Measurements from ENCODE around the gene ATXN1.
"Not testable (repeated sequence)": the region's sequence is repeated elsewhere in the genome, so short reads cannot be mapped to it uniquely, and the experiment has no call there.

The ATXN1 gene

DNA sequence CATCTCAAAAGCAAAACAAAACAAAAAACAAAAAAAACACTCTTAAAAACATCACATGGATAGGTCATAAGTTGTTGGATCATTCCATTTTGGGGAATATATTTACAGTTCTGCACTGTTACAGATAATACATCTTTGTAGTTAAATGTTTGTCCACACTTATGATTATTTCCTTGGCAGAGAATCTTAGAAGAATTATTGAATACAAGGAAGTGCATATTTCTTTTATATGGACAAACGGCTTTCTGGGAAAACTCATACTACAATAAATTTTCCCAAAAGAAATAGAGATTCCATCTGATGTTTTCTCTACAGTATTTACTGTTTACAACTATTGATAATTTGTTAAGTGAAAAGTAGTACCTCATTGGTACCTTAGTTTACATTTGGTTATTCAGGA is 489.1 kb downstream of the ATXN1 start:
- DNase-seq: no peak

DNA sequence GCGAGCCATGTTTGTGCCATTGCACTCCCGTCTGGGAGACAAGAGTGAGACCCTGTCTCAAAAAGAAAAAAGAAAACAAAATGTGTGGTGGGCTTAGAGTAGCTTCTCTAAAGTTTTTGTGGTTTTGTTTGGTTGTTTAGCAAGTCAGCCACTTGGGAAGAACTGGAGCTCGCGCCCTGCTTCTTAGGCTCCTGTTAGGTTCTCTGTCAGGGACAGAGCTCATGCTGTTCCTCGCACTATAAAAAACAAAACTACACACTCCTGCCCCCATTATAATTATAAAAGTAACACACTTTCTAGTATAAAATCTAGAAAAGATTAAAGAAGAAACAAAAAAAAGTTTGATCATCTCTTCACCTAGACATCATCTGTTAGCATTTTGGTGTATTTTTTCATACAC is 489.8 kb downstream of the ATXN1 start:
- no peak for DNase-seq

DNA sequence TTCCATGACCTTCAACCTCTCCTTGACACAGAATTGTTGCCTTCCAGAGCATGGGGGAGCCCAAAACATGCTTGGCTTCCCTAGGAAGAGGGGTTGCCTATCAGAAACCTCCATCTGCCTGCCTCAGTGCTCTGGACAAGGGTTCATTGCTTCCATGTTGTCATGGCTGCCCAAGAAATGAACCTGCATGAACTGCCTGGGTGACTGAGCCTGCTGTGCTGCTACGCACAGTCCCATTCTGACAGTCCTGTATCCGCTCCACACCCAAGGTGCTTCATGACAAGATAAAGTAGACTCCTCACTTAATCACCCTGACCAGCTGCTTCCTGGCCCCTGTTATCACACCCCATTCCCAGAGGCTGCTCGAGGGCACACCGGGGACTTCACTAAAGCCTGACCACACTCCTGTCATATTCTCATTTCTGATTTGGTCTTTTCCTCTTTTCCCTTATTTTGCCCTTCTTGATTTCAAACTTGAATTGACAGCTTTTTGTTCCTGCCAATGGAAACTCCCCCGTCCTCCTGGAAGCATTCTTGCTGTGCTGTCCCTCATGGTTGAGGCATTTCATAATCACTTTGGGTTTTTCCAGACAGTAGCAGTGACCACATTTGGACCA is 491.0 kb downstream of the ATXN1 start:
- DNase-seq: no peak

DNA sequence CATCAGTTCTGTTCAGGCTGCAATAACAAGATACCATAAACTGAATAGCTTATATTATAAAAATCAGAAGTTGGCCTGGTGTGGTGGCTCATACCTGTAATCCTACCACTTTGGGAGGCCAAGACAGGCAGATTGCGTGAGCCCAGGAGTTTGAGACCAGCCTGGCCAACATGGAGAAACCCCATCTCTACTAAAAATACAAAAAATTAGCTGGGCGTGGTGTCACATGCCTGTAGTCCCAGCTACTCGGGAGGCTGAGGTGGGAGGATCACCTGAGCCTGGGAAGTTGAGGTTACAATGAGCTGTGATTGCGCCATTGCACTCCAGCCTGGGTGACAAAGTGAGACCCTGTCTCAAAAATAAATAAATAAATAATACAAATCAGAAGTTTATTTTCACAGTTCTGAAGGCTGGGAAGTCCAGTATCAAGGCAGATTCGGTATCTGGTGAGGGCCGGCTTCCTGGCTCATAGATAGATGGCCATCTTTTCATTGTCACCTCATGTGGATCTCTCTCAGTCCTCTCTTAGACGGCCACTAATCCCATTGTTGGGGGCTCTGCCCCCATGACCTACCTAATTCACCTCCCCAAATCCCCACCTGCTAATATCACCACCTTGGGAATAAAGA is 491.7 kb downstream of the ATXN1 start:
- not testable (repeated sequence) for DNase-seq

DNA sequence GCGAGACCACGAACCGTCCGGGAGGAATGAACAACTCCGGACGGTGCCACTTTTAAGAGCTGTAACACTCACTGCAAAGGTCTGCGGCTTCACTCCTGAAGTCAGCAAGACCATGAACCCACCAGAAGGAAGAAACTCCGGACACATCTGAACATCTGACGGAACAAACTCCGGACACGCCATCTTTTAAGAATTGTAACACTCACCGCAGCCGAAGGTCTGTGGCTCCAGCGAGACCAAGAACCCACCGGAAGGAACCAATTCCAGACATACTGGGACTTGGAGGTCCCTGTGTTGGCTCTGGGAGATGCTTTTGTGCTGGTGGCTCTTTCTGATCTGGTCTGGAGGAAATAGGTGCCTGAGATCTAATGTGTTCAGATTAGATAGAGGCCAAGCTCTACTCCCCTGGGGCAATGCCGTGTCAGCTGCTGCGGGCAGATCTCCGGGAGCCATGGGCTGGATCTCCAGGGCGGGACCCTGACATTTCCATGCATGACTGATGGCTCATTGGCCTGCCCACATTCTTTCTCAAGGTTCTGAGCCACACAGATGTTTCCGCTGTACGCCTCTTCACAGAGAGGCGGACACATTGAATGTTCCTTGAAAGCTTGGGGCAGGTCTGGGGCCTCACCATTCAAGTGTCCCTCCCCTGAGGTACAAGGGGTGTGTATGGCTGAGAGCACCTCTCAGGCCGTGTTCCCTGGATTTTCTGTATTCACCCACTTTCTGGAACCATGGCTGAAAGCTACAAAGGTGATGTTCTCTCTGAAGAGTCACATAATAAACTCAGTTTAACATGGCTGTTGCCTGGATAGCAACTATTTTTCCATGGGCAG is 493.6 kb downstream of the ATXN1 start:
- DNase-seq: no peak

DNA sequence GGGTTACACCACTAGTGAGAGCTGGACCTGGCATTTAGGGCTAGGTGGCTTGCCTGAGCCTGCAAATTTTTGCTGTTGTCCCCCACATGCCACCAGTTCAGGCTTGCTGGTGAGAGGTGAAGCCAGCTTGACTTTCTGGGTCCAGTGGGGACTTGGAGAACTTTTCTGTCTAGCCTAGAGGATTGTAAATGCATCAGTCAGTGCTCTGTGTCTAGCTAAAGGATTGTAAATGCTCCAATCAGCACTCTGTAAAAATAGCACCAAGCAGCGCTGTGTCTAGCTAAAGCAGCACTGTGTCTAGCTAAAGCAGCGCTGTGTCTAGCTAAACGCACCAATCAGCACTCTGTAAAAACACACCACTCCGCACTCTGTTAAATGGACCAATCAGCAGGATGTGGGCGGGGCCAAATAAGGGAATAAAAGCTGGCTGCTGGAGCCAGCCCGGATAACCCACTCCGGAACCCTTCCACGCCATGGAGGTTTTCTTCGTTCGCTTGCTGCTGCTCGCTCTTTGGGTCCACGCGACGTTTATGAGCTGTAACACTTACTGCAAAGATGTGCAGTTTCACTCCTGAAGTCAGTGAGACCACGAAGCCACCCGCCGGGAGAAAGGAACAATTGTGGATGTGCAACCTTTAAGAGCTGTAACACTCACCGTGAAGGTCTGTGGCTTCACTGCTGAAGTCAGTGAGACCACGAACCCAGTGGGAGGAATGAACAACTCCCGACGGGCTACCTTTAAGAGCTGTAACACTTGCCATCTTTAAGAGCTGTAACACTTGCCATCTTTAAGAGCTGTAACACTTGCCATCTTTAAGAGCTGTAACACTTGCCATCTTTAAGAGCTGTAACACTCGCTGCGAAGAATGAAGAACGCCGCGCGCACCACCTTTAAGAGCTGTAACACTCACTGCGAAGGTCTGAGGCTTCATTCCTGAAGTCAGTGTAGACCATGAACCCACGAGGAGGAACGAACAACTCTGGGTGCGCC is 495.6 kb downstream of the ATXN1 start:
- no peak for DNase-seq

DNA sequence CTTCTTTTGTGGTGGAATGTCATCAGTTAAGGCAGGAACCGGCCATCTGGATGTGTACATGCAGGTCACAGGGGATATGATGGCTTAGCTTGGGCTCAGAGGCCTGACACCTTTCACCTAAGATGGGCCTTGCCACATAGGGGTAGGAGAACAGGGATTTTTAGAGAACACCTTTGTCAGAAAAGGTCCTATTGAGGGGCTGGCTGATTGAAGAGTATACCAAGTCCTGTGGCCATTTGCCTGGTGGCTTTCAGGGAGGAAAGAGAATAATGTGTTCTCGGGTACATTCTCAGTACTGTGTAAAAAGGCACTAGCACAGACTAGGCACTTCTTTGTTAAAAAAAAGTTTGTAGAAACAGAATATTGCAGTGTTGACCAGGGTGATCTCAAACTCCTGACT is 496.5 kb downstream of the ATXN1 start:
- DNase-seq: no peak

DNA sequence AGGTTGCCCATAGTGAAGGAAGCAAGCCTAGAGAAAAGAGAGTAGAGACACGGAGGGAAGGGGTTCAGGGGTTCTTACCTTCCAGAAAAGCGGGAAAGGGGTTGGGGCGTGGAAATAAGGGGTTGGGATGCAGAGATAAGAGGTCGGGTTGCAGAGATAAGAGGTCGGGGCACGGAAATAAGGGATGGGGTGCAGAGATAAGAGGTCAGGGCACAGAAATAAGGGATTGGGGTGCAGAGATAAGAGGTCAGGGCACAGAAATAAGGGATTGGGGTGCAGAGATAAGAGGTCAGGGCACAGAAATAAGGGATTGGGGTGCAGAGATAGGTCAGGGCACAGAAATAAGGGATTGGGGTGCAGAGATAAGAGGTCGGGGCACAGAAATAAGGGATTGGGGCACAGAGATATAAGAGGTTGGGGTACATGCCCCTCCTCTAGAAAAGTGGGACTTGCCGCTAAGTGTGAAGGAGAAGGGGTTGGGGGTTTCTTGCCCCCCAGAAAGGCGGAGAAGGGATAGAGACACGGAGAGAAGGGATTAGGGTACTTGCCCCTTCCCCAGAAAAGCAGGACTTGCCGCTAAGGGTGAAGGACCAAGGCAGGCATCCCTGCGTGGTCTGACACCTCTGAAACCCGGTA is 497.7 kb downstream of the ATXN1 start:
- not testable (repeated sequence) for DNase-seq

DNA sequence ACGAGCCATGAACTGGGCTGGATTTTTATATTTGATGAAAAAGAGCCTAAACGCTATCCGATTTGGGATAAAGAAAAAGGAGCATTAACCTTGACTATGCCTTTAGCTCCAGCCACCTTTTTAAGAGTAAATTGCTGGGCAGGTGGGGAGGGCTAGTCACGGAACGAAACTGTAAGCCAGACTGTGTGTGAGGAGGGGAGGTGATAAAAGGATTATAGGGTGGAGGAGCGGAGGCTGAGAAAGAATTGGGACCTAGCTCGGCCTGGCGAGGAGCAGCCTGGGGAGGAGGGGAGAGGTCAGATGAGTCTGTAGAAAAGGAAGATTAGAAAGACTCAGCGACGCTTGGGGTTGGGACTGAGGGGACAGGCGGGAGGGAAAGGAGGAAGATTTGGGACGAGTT is 498.5 kb downstream of the ATXN1 start:
- DNase-seq: not testable (repeated sequence)

DNA sequence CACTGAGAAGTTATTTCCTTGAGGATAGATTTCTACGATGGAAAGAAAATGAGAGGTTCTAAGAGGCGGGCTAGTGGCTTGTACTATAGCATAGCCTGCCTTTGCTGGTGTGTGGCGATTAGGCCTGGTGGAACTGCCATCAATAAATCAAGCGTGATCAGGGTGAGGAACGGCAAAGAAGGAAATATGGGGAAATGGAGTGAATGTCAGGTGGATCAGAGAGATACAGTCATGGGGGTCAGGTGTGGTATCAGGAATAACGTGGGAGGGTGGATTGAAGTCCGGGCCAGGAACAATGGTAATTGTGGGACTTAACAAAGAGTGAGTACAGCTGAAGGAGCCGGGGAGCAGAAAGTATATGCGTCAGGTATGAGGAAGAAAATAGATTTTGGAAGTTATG is 500.7 kb downstream of the ATXN1 start:
- DNase-seq: not testable (repeated sequence)

DNA sequence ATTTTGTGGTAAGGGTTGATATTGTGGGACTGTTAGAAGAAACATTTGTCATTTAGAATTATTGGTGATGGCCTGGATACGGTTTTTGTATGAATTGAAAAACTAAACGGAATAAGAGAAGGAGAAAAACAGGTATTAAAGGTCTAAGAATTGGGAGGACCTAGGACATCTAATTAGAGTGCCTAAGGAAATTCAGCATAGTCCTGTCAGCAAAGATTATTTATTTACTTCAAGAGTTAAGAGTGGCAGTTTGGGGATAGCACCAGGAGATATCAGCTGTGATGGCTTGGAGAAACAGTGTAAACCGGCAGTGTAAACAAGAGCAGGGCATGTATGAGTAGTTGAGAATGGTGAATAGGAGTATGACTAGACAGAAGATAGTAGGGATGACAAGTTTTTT is 501.7 kb downstream of the ATXN1 start:
- not testable (repeated sequence) for DNase-seq

DNA sequence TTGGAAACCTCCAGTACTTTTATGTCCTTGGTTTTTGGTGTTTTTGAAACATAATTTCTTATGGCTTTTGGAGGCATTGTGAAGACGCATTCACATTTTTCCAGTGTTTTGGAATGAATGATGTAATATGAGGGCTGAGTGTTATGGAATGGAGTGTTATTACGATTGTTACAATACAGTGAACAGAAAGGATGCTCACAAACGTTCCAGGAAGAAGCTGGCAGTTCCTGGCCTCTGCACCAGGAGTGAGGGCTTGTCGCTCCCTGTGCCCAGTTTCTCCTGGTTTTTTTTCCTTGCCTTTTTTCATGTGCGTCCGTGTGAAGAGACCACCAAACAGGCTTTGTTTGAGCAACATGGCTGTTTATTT is 502.6 kb downstream of the ATXN1 start:
- peak in 1 of 58 donors; percentile 16 for DNase-seq

DNA sequence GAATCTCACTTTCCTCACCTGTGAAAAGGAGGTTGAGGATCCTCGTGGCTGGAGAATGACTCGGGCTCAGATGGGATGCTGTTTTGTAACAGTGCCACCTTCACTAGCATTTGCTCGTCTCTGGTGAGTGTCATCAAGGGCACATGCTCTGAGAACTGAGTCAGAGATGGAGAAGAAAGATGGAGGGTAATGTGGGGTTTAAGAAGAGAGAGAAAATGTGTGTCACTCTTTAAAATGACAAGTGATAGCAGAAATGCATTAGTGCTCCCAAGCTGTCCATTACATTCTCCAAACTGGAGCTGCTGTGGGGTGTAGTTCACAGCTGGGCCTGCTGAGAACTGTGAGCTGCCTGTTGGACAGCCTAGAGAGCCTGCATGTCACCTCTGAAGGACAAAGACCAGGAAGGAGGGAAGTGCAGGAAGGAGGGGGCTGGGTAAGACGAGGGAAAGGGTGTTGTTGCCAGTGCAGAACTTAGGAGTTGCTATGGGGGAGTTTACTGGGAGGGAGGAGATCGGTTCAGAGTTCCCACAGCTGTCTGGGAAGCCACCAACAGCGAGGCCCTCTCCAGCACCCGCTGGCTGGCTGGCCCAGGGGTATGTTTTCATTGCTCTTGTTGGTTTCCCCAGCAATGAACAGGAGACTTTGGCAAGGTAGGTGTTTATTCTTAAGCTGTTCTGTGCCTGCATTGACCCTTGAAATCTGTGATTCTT is 503.1 kb downstream of the ATXN1 start:
- DNase-seq: peak in 33 of 58 donors; percentile 6 to 77 (median 38)

DNA sequence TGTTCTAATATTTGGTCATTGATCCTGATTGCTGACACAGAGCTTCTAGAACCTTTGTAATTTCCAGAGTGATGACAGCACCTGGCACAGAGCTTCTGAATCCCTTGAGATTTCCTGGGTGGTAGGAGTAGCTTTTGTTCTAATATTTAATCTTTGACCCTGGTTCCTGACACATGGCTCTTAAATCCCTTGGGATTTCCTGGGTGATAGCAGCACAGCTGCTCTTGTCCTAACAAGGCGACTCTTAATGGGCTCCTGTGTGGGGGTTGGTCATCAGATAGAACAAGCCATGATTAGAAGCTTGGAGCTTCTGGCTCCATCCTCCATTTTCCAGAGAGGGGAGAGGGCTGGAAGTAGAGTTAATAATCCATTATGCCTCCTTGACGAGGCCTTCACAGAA is 504.5 kb downstream of the ATXN1 start:
- DNase-seq: no peak

DNA sequence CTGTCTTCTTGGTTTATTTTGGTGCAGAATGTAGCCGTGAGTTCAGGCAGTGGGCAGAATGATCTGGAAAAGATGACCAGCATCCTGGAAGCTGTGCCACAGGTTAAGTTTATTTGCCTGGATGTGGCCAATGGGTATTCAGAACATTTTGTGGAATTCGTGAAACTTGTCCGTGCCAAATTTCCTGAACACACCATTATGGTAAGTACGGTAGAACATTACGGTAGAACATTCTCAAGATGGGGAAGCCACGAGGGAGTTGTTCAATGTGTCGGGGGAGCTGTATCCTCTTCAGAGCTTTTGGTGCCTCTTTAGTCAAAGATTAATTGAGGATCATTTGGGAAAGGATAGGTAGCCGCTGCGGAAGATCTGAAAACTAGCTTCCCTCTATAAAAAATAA is 506.7 kb downstream of the ATXN1 start:
- DNase-seq: no peak

DNA sequence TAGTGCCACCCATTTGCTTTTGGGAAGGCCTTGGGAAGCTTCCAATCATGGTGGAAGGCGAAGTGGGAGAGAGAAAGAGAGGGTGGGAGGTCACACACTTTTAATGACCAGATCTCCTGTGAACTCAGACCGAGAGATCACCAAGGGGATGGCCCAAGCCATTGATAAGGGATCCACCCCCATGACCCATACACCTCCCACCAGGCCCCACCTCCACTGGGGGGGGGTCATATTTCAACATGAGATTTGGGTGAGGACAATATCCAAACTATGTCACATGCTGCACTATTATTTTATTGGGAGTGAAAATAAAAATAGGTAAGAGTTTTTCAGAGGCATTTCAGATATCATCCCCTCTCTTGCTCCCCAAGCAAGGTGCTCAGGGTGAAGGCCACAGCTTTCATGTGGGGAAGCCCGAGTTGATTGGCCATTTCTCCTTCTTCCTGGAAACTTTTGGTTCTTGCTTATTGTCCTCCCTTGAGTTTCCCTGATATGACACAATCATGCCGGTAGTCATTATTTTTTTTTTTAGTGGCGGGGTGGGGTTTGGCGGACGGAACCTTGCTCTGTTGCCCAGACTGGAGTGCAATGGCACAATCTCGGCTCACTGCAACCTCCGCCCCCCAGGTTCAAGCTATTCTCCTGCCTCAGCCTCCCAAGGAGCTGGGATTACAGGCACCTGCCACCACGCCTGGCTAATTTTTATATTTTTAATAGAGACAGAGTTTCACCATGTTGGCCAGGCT is 507.7 kb downstream of the ATXN1 start:
- DNase-seq: no peak

DNA sequence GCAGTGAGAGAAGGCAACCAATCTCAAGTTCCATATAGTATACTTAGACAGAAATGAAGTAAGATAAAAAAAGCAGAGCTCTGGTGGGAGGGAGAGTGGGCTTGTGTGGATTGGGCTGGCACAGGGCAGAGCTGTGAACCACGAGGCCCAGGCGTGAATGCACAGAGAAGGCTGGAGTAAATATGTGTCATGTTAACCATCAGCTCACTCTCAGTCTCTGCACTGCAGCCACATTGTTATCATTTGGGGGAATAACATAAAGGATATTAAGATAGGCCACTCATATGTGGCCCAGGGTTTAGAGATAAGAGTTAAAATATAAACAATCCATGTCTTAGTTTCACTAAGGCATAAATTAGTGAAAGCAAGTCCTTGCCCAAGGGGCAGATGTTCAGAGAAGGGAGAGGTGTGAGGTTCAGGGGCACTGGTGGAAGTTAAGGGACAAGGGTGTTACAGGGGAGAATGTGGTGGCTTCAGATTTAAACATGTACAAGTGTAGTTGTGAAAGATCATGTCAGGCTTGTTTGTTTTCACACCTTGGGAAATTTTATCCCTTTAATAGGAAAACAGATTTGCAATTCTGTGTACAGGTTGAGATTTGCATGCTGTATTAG is 508.5 kb downstream of the ATXN1 start:
- DNase-seq: peak in 7 of 58 donors; percentile 3 to 32 (median 16)

DNA sequence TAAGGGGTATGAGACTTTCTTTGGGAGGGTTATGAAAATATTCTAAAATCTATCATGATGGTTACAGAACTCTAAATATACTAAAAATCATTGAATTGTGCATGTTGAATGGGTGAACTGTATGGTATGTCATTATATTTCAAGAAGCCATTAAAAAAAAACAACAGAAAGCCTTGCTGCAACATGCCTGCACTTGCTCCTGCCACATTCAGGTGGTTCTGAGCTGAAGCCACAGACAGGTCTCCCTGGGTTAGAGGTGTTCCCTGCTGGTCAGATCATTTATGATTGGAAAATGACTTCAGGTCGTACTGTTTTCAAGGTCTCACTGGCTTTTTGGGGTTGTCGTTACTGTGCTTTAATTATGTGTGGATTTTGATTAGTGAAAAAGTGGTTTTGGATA is 509.6 kb downstream of the ATXN1 start:
- DNase-seq: no peak

DNA sequence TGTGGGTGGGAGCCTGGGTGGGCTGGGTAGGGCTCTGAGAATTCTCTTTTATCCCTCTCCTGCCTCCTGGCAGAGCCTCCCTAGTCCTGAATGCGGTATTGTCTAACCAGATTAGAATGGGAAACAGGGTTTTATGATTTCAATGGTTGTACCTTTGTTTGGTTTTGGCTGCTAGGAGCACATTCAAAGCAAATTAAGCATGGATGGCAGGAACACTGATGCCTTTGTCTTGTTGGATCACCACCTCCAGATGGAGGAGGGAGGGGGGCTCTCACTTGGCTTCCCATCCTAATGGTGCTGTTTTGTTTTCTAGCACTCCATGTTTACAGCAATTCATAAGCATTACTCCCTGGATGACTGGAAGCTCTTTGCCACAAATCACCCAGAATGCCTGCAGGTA is 511.3 kb downstream of the ATXN1 start:
- DNase-seq: peak in 18 of 58 donors; percentile 7 to 55 (median 20)

Data from anterior cingulate cortex (tissue), 58 donors.